Mucosa of descending colon (tissue), 3 donors: ENCODE data around the gene MCM9. TPM values are rescaled to one million over a fixed set of nuclear protein-coding genes. Genes with fewer than 3 reads are reported as not detected.

Experiments used
- ATAC-seq: fragments of 200-7000 bp; cut with Tn5 transposase; one replicate; pipeline ENCODE4 v1.9.1; 2020; ENCODE audit warnings: mild to moderate bottlenecking, moderate library complexity
- DNase-seq, 3 donors: peaks; one replicate each; pipeline ENCODE4 v3.0.0-alpha.2; 2020
- H3K36me3 ChIP-seq: fragments of 200-600 bp; one replicate; pipeline ENCODE4 v1.8.0; 2021; ENCODE audit warnings: low read depth, mild to moderate bottlenecking
- H3K4me1 ChIP-seq: fragments of 200-600 bp; one replicate; pipeline ENCODE4 v1.8.0; 2021; ENCODE audit warnings: low read depth, mild to moderate bottlenecking
- H3K4me3 ChIP-seq: fragments of 200-600 bp; one replicate; pipeline ENCODE4 v1.8.0; 2021; ENCODE audit warnings: mild to moderate bottlenecking
- H3K9me3 ChIP-seq: fragments of 200-600 bp; one replicate; pipeline ENCODE4 v1.8.0; 2021; ENCODE audit warnings: mild to moderate bottlenecking
- intact Hi-C, 2 donors: fragments of 100-400 bp; cut with DNase I in 1 of 2; cut with micrococcal nuclease in 1 of 2; formaldehyde crosslinking; loops; one replicate each; pipeline versions ENCODE4 v1.11.0 to v1.11.1; 2022; cut with DNase I, micrococcal nuclease
- total RNA-seq, 3 donors: library from RNA; stranded (reverse); fragmentation: NEBNext Ultra II Directional in 2 of 3; extraction: Animal tissue kit (Norgen Biotek cat#: 25700) in 2 of 3; gene quantifications; one replicate each; pipeline versions ENCODE4 v1.2.1 to v1.2.4, GENCODE V29; 2021 to 2023
- TF ChIP-seq, protein P1 (sequence below): fragments of 200-600 bp; IDR thresholded peaks from one replicate; pipeline ENCODE4 v1.8.0; 2022; ENCODE audit warnings: antibody characterized with exemption, mild to moderate bottlenecking
- donor health status: DM: no; HTN: no; CAD: no; lungs with moderate emphysema.
- donor health status: DM: no; HTN: no; CAD: no.
- donor health status: DM: no; HTN: yes; CAD: no.

Gene MCM9
- total RNA-seq, 3 donors from 2014 or later = 15.7 to 26.3 (median 20.9) TPM

DNA sequence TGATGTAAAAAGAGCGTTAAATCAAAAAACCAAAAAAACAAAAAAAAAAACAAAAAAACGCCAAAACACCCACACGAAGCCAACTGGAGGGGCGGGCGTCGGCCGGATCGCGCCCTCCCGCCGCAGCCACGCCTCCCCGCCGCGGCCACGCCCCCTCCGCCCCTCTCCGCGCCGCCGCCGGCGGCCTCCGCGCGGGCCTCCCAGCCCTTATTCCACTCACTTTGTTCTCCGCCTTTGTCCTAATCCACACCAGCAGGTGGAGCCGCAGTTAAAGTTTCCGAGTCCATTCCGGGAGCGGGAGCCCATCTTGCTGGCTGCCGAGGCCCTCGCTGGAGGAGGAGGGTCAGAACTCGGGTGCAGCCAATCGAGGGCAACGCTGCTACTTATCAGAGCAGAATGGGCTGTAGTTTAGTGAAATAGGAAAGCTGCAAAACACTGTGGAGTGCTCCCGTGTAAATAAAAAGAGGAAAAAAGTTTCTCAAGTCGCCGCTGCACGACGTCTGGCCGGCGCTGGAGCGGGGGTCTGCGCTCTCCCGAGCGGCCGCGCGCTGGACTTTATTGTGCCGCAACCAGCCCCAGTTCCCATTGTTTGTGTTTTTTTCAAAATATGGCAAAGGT lies 41.0 kb downstream of the MCM9 start, which contains the start of gene ASF1A:
Gene ASF1A, plus strand, starts transcription at position 346 of the 618 bp plus-strand sequence. Its CDS starts 262 bp downstream, at position 608.
- intact Hi-C loops = no loop called here
- DNase-seq (peak; percentile 97 to 98 (median 97)), ATAC-seq (peak; percentile 92)
- Histone ChIP-seq H3K9me3 (no peaks in the 10 kb centered on the region), H3K36me3 (no peaks in the 10 kb centered on the region), H3K4me1 (peaks cover 5% of the 10 kb centered on the region), H3K4me3 (peak within 1 kb of the TSS; percentile 66)
- TF ChIP-seq, protein P1, sequence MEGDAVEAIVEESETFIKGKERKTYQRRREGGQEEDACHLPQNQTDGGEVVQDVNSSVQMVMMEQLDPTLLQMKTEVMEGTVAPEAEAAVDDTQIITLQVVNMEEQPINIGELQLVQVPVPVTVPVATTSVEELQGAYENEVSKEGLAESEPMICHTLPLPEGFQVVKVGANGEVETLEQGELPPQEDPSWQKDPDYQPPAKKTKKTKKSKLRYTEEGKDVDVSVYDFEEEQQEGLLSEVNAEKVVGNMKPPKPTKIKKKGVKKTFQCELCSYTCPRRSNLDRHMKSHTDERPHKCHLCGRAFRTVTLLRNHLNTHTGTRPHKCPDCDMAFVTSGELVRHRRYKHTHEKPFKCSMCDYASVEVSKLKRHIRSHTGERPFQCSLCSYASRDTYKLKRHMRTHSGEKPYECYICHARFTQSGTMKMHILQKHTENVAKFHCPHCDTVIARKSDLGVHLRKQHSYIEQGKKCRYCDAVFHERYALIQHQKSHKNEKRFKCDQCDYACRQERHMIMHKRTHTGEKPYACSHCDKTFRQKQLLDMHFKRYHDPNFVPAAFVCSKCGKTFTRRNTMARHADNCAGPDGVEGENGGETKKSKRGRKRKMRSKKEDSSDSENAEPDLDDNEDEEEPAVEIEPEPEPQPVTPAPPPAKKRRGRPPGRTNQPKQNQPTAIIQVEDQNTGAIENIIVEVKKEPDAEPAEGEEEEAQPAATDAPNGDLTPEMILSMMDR = peak; percentile 56

DNA sequence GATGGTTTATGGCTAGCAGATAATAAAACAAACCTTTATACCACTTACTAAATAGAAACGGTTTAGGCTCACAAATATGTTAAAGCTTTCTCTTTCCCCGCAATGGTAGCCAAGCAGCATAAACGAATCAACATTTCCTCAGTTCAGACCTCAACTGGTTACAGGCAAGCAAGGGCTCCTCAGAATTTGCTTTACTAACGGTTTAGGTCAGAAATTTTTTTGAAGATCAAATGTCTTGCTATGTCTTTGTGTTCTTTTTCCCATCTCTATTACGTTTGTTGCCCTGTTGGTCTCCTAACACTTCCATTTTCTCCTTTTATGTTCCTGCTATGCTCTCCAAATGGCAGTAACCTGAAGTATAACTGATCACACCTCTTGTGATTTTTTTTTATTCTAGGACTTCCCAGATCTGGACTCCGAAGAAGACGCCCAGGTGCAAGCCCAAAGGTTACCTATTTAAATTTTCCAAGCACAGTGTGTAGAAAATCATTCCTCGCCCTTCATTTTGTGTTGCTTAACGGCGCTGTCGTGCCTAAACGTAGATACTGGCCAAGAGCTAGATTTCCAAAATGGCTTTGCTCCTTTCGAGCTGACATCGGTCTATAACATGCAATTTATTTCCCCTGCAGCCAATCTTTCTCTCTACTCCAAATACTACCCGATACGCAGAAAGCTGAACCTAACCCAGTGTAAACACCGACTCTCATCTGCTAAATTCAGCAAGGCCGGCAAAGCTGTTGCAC lies 41.7 kb downstream of the MCM9 start:
- H3K4me1 ChIP-seq = peaks cover 5% of the 10 kb centered on the region
- ATAC-seq = peak; percentile 34

GRCh38 chr6:118892355-118892991 lies 42.5 kb downstream of the MCM9 start:
- ATAC-seq (no peak), DNase-seq (no peak)
- no peaks in the 10 kb centered on the region for H3K36me3 ChIP-seq
- TF ChIP-seq, protein P1 = no peak
- H3K4me3 ChIP-seq = no peak overlapping the region
- intact Hi-C loops = no loop called here
- H3K4me1 ChIP-seq = peaks cover 5% of the 10 kb centered on the region
- H3K9me3 ChIP-seq = no peaks in the 10 kb centered on the region

More for the DNA sequence above, 41.7 kb downstream of the MCM9 start:
- peak in 2 of 3 donors; percentile 34 to 60 for DNase-seq
- TF ChIP-seq, protein P1 = no peak
- Histone ChIP-seq H3K9me3 (no peaks in the 10 kb centered on the region), H3K4me3 (peak overlapping the region; percentile 66), H3K36me3 (no peaks in the 10 kb centered on the region)
- intact Hi-C loops = no loop called here

DNA sequence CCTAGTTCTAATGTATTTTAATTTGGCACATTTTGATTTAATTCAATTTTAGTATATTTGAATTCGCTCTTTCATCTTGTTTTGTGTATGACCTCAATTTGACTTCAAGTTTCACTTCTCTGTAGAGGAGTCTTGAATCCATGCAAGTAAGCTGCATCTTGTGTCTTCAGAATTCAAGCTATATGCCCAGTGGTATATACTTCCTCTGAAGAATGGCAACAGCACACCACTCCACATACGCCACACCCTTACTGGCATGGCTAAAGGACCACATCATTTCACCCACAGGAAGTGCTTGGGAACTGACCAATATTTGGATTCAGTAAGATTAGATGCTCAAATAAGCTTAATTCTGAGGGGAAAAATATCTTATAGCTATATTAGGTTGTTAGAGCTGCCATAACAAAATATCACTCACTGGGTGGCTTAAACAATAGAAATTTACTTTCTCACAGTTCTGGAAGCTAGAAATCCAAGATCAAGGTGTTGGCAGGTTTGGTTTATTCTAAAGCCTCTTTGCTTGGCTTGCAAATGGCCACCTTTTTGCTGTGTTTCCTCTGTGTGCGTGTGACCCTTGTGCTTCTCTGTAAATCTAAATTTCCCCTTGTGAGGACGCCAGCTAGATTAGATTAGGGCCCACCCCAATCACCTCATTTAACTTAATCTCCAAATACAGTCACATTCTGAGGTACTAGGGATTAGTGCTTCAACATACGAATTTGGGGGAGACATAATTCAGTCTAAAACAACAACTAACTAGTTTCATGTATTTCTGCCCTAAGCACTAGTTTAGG lies 43.8 kb downstream of the MCM9 start:
- intact Hi-C loops = no loop called here
- no peak for ATAC-seq
- Histone ChIP-seq H3K4me3 (no peak overlapping the region), H3K4me1 (peaks cover 5% of the 10 kb centered on the region), H3K9me3 (no peaks in the 10 kb centered on the region), H3K36me3 (no peaks in the 10 kb centered on the region)
- DNase-seq = no peak
- TF ChIP-seq, protein P1 = no peak

GRCh38 chr6:118889163-118889562 lies 45.8 kb downstream of the MCM9 start:
- intact Hi-C loops = no loop called here
- Histone ChIP-seq H3K4me3 (no peak overlapping the region), H3K4me1 (peaks cover 5% of the 10 kb centered on the region), H3K9me3 (no peaks in the 10 kb centered on the region), H3K36me3 (no peaks in the 10 kb centered on the region)
- ATAC-seq (no peak), DNase-seq (no peak)
- TF ChIP-seq, protein P1 = no peak
